Spleen (tissue), 7 donors: ENCODE measurements around the gene ACTR3.

Experiments used
- CTCF ChIP-seq, 11 experiments: fragments of 200-600 bp in 7 of 11; fragments of 450-650 bp in 4 of 11; sonication (generic) in 4 of 11; IDR thresholded peaks in 8 of 11; conservative IDR thresholded peaks in 3 of 11; 1 replicate in 7 of 11; 2 replicates in 4 of 11; pipeline versions ENCODE4 v1.4.0 to v1.8.0; 2016 to 2021; ENCODE audit warnings: antibody characterized with exemption in 11 of 11, inconsistent platforms in 4 of 11, mild to moderate bottlenecking in 1 of 11
- POLR2A ChIP-seq, 3 donors: fragments of 450-650 bp; IDR thresholded peaks; one replicate each; pipeline ENCODE4 v1.5.1; 2017; ENCODE audit warnings: antibody characterized with exemption in 3 of 3, mild to moderate bottlenecking in 1 of 3
- POLR2AphosphoS5 ChIP-seq, 3 donors: sonication (generic); formaldehyde crosslinking; IDR thresholded peaks; one replicate each; pipeline ENCODE4 v1.5.1; 2017; ENCODE audit warnings: antibody characterized with exemption in 3 of 3
- donor health status: DM: no; HTN: no; CAD: no; lungs with moderate emphysema.
- donor health status: DM: no; HTN: no; CAD: no.
- donor health status: DM: no; HTN: no; CAD: no.

DNA sequence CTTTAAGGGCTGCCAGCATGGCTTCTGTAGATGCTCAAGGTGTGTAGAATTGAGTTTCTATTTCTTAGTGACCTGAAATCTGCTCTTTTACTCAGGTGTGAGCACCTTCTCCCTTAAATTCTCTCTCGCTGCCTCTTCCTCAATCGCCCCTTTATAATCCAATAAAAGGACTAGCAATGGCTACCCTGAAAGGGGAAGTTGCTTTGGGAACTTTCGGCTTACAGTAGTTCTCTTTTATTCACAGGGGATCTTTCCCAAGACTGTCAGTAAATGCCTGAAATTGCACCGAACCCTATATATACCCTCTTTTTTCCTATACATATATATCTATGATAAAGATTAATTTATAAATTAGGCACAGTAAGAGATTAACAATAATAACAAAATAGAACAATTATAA, 121.8 kb downstream of the ACTR3 start:
- TF ChIP-seq CTCF (IDR thresholded peaks at IDR 0.05 in 8 of 11, conservative IDR thresholded peaks at IDR 0.05 in 3 of 11), result no peak
- TF ChIP-seq POLR2A (IDR thresholded peaks at IDR 0.05), result no peak
- no peak for TF ChIP-seq POLR2AphosphoS5 (IDR thresholded peaks at IDR 0.05)
